Renal pelvis (tissue), 4 donors: ENCODE measurements around the gene PPP4R3B. TPM values are rescaled to one million over a fixed set of nuclear protein-coding genes. Genes with fewer than 3 reads are reported as not detected.
"Not testable (repeated sequence)": the region's sequence is repeated elsewhere in the genome, so short reads cannot be mapped to it uniquely, and the experiment has no call there.

Source experiments
- DNase-seq: peaks from one replicate; pipeline ENCODE4 v3.0.0-alpha.2; 2013
- polyA plus RNA-seq, 3 donors: library from polyadenylated mRNA; unstranded; fragments of 120-200 nt; gene quantifications; one replicate each; pipeline ENCODE4 v1.2.1, GENCODE V29; 2013; ENCODE audit not compliant: insufficient read length in 3 of 3

PPP4R3B gene
- polyA plus RNA-seq, 3 donors, result 66.1 to 75.5 (median 73.7) TPM

DNA sequence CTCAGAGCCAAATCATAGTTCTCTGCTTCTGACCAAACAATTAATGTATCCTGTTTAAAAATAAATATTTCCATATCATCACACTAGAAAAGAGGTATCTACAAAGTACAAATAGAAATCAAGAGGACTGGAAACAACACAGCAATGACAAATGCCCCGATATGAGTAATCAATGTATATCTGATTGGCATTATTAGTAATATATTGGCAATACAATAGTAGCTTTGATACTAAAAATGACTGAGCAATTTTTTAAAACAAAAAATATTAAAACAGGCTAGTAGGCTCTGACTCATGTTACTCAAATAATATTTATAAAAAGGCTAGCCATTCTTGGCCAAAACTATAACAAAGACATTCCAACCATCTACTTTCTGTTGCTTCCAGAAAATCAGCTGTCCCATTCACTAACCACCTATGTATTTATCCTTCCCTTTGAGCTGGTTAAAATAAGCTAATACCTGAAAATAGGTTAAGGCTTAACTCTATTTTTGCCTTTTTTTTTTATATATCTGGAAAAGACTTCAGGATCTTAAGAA lies 13.3 kb downstream of the PPP4R3B start:
- DNase-seq, result no peak

DNA sequence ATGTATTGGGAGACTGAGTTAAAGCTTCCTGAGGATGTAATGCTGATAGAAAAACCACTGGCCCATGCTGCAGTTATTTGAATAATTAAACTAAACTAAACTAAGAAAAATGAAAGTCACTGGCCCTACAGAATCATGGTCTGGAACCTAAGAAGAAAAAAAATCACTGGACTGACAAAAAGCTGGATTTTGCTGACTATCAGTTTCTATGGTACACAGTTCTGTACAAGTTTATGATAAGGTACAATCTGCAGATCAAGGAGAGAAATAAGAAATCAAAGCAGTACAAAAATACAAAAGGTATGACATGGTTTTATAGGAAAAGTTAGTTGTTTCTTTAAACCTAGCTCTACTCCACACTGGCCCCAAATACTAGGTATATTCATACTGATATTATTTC lies 15.6 kb downstream of the PPP4R3B start:
- no peak for DNase-seq

DNA sequence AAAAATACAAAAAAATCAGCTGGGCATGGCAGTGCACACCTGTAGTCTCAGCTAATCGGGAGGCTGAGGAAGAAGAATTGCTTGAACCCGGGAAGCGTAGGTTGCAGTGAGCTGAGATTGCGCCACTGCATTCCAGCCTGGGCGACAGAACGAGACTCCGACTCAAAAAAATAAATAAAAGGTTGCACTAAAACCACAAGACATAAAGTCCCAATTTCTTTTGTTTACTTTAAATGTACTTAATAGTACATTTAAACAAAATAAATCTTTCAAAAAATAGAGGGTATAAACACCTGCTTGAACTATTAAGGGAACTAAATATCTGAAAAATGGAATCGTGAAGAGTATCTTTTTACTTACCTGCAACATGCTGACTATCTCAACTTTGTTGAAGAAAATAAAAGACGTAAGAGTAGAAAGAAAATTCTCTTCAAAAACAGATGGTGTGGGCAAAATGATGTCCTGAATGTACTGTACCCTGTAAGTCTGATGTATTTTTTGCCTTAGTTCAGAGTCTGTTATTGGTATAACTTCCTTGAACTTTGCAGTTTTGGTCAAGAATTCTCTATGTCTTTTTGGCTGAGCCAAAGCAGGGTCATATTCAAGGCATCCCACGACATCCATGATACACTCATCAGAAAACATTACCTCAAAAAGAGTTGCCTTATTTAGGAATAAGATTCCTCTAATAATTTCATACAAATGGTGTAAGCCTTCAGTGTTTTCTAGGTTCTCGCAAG lies 19.2 kb downstream of the PPP4R3B start:
- no peak for DNase-seq

DNA sequence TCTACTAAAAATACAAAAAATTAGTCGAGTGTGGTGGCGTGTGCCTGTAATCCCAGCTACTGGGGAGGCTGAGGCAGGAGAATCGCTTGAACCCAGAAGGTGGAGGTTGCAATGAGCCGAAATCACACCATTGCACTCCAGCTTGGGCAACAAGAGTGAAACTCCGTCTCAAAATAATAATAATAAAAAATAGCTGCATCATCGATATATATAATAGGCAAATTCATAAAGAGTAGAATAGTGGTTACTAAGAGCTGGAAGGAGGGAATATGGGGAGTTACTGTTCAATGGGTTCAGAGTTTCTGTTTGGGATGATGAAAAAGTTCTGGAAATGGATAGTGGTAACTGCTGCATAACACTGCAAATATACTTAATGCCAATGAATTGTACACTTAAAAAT lies 20.6 kb downstream of the PPP4R3B start:
- DNase-seq, result not testable (repeated sequence)

DNA sequence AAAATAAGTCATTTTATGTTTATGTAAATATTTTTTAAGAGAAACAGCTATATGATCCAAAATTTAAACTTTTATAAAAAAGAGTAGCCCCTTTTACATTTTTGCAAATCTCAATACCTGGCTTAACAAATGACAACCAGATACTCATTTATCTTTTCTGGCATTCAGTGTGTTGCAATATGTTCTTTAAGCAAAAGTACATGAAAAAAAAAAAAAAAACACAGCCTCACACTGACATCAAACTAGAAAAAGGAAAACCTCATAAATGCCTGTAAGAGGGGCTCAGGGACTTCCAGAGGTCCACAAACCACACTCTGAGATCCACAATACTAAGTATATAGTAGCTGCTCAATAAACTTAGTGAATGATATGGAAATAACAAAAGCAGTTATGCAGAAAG lies 21.9 kb downstream of the PPP4R3B start:
- no peak for DNase-seq

DNA sequence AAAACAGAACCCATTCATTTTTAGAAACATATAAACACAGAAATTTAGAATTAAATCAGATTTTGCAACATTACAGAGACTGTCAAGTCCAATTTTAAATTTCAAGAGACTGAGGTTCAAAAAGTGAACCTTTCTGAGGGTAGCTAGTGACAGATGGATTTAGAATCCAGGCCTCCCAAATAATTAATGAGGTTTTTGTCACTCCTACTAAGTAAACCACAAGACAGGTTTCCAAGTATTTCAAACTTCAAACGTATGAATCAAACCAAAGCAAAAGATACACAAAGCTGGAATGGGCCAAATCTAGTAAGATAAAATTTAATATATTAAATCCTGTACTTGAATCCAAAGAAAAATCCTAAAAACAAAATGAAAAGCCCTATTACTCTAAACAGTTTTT lies 25.3 kb downstream of the PPP4R3B start:
- no peak for DNase-seq

DNA sequence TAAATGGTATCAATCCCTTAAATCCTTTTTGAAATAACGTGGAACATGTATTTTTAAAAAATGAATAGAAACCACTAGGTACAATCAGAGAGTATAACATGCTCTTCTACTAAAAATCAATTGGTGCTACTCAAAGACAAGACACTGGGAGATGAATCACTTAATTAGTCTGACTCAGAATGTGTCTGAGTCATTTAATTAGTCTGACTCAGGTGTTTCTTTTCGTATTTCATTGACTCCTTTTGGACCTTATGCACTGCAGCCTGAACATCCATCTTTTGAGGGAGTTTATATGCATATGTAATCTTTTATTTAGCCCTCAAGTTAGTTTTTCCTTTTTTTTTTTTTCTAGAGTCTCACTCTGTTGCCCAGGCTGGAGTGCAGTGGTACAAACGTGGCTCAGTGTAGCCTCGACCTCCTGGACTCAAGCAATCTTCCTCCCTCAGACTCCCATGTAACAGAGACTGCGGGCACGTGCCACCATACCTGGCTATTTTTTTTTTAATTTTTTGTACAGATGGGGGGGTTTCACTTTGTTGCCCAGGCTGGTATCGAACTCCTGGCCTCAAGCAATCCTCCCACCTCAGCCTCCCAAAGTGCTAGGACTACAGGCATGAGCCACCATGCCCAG lies 26.5 kb downstream of the PPP4R3B start:
- DNase-seq, result no peak

DNA sequence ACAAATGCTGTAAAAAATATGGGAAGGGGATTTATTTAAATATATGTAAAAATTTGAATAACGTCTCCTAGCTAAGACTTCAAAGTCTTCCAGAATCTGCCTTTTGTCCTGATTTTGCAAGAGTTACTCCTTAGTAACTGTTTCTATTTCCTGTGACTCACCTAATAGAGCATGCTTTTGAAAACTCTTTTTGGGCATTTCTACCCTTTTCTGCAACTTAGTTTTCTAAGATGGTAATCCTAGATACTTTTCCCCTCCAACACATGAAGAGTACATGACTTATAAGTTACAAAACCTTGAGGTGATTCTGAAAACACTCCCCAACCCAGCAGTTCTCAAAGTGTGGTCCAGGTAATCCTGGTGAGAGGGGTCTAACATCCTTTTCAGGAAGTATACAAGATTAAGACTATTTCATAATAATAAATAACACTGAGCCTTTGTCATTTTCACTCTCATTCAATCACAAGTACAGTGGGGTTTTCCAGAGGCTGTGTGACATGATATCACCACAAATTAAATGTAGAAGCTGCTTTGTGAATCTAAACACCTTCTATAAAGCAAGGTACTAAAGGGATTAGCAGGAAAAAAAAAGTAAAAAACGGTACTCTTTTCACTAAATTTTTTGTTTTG lies 31.9 kb downstream of the PPP4R3B start:
- no peak for DNase-seq

DNA sequence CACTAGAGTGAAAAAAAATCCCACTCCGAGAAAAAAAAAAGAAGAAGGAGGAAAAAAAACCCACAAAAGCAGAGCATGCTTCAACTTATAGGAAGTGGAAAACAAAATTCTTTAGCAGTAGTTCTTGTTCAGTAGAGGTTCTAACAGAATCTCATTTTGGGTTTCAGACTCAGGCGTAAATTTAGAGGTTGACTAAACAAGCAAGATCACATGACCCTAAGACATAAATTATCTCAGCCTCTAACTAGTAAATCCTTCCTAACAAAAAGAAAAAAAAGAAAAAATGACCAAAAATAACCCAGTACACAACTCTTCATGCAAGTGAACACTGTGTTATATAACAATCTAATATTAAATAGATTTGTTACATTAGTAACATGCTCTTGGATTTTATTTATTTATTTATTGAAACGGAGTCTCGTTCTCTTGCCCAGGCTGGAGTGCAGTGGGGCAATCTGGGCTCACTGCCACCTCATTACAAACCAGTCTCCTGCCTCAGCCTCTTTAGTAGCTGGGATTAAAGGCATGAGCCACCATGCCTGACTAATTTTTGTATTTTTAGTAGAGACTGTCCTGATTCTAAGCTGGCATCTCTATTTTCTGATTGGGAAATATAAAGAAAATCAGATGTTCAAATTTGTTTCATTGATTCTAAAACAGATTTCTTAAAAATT lies 35.4 kb downstream of the PPP4R3B start:
- DNase-seq, result peak; percentile 12

DNA sequence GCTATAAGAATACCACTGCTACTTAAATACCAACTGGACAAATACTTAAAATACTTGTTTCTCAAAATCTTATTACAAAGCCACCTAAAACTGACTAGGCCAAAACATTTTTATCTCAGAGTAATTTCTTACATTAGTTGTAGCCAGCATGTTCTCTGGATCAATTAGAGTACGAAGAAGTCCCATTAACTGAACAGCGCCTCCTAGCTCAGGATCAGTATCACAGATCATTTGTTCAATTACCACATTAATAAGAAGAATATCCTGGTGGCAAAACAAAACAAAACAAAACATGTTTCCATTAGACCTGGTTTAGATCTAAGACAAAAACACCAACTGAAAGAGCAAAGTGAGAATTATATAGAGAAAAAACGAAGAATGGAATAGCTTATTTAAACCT lies 36.0 kb downstream of the PPP4R3B start:
- DNase-seq, result no peak

DNA sequence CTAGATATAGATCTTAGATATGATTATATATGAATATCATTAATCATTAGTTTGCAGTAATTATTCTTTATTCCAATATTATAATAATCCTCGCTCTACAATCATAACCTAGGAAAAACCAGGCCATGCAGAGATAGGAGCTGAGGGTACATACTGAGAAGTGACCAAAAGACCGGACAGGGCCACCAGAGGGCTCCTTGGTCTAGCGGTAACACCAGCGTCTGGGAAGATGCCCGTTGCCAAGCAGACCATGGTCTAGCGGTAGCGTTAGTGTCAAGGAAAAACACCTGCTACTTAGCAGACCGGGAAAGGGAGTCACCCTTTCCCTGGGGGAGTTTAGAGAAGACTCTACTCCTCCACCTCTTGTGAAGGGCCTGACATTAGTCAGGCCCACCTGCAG lies 48.4 kb downstream of the PPP4R3B start:
- not testable (repeated sequence) for DNase-seq

DNA sequence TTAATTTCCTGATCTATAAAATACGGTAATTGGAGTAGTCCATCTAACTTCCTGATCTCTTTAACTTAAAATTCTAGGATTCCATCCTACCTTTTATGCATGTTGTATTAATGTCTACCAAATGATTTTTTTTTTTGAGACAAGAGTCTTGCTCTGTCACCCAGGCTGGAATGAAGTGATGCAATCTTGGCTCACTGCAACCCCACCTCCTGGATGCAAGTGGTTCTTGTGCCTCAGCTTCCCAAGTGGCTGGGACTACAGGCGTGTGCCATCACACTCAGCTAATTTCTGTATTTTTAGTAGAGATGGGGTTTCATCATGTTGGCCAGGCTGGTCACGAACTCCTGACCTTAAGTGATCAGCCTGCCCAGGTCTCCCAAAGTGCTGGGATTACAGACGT lies 50.1 kb downstream of the PPP4R3B start:
- DNase-seq, result no peak

DNA sequence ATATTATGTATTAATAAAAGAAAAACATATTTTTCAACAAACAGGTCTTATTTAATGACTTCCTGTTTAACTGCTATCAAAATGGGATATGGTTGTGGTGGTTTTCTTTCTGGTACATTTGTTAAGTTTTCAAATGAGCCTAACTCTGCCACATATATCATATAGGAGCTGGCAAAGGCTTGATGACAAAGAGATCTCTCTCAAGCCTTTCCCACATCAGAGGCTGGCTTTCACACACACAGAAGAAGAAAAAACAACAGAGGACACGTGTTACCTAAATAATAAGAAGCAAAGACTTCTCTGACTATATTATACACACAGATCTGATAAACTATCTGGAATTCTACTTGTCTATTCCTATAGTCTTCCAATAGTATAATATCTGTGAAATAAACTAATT lies 51.8 kb downstream of the PPP4R3B start:
- no peak for DNase-seq

DNA sequence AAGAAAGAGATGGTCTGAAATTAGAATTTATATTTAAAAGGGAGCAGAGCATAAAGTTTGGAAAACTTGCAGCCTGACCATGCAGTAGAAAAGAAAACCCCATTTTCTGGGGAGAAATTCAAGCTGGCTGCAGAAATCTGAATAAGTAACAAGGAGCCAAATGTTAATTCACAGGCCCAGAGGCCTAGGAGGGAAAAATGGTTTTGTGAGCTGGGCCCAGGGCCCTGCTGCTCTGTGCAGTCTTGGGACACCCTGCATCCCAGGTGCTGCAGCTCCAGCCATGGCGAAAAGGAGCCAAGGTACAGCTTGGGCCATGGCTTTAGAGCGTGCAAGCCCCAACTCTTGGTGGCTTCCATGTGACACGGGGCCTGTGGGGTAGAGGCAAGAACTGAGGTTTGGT lies 56.6 kb downstream of the PPP4R3B start:
- no peak for DNase-seq

DNA sequence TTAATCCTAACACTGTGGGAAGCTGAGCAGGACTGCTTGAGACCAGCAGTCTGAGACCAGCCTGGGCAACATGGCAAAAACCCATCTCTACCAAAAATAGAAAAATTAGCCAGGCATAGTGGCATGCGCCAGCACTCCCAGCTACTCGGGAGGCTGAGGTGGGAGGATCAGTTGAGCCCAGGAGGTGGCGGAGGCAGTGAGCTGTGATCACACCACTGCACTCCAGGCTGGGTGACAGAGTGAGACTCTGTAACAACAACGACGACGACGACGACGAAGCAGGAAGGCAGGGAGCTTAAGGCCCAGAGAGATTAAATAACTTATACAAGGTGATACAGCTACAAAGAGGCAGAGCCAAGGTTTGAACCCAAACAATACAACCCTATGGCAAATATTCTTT lies 60.6 kb downstream of the PPP4R3B start:
- DNase-seq, result no peak

DNA sequence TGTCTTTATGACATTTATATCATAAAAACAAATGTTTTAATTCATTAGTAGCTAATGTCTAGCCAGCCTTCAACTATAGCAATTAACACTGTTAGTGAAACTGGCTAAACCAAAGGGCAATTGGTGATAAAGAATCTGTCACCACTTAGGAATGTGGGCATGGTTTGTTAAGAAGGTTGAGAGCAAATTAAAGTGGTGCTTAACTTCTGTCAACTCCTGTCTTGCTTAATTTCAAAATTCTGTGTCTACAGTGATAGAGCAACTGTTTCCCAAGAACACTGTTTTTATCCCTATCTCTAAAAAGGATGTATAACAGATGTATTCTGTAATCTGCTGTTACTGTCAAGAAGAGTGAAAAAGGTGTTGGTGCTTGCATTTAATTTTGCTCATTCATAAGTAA lies 61.4 kb downstream of the PPP4R3B start:
- no peak for DNase-seq

DNA sequence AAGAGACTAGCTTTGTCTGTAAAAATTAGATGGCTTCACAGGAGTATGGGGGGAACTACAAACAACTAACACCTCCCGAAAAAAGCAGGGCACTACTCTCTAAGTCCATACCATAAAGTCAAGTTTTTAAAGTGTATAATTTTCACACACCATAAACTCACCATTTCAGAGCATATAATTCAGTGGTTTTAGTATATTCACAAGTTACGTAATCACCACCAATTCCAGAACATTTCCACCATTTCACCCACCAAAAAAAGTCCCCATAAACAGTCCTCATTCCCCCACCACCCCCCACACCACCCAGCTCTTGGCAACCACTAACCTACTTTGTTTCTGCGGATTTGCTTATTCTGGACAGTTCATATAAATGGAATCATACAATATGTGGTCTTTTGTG lies 64.1 kb downstream of the PPP4R3B start:
- no peak for DNase-seq

DNA sequence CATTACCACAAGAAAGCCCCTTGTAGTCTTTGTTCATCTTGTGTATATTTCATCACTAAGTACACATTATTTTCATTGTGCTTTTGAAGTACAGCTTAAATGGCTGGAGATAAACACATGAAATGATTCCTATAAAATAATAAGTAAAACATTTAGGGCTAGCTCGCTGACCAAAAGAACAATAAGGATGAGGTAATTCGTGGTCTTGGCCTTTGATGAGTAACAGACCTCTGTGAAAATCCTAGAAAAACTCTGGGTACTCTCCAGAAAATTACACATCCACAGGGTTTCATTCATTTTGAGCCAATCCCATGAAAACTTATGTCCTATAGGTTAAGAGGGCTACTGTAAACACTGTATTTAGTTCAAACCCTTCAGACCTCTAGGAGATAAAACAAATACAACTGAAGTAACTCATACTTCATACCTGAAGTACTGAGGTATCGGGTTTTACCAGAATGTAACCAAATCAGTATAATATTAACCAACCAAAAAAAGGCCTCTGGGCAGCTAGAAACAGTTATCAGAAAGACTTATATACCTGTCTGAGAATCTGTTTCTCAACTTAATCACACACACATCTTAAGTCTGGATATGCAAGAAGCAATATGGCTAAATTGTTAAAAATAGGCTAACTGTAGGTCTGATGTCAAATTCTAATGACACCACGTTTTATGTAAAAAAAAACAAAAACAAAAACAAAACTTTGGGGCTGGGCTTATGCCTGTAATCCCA lies 66.9 kb downstream of the PPP4R3B start:
- DNase-seq, result no peak

DNA sequence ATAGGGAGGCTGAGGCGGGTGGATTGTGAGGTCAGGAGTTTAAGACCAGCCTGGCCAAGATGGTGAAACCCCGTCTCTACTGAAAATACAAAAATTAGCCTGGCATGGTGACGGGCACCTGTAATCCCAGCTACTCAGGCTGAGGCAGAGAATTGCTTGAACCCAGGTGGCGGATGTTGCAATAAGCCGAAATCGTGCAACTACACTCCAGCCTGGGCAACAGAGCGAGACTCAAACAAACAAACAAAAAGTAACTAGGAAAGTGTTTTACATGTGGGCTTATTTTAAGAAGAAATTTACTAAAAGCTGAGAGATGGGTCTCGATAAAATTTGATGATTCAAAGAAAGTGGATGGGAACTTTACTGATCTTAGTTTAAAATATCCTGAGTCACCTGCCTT lies 69.7 kb downstream of the PPP4R3B start:
- DNase-seq, result not testable (repeated sequence)

DNA sequence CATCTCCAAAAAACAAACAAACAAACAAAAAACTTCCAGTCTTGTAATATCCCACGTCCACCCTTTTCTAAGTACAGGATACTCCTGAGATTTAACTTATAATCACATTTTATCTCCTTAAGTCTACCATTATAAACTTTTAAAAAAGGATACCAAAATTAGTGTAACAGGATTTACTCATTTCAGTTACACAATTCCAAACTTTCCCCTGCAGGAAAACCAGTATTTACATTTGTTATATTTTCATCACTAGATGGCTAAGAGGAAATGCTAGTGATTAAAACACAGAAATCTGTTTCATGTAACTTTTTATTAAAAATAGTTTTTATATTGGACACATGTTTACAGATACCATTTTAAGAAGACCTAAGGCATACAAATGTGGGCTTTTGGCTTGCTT lies 70.4 kb downstream of the PPP4R3B start:
- DNase-seq, result no peak

DNA sequence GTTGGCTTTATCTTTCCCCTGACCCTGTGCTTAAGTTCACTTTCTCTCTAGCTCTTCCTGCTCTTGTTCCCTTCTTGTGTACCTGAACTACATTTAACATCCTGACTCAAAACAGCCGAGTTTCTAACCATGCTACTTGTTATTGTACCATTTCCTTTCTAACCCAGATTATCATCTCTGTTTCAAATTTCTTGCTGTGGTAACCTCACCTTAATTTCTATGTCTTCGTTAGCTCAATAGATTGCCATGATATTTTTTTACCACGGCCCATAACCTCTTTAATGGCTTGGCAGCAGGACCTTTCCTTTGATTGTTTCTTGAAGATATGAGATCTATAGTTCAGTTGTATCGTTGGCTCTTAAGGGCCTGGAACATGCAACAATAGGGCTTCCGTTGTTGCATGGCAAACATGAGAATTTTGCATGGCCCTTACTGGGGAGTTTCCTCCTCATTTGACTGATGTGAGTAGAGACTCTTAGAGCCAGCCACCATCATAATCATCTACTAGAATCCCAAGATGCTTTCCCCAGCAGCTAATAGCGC lies 86.8 kb downstream of the PPP4R3B start:
- no peak for DNase-seq

DNA sequence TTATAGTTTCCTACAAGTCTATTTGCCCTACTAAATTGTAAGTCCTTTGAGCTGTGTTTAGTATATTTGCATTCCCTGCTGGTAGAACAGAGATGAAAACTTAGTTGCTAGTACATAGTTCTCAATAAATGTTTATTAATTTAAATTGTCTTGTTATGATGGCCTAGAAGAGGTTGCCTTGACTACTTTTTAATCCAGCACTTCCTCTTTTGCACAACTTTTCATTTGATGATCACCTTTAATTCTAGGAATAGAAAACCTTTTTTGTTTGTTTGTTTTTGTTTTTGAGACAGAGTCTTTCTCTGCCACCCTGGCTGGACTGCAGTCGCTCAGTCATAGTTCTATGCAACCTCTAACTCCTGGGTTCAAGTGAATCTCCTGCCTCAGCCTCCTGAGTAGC lies 91.2 kb downstream of the PPP4R3B start:
- no peak for DNase-seq
